Calu3 (cell line): ENCODE measurements around the gene TPP2. TPM values are rescaled to one million over a fixed set of nuclear protein-coding genes. Genes with fewer than 3 reads are reported as not detected.

ENCODE experiments used
- BruUV-seq: library from RNA; stranded (reverse); fragments of 400-500 nt; replicated peaks from 2 replicates; lab custom pipeline; 2021; lab: Mats Ljungman, UMichigan
- CTCF ChIA-PET: fragments of 300-600 bp; sonication (Branson Sonifier 250); formaldehyde crosslinking; loops from one replicate; lab custom pipeline; 2022; ENCODE audit warnings: antibody characterized with exemption; lab: Charles Lee
- DNase-seq: peaks from one replicate; pipeline ENCODE4 v3.0.0; 2022
- H3K27ac Mint-ChIP-seq: one replicate; pipeline ENCODE4 v1.8.0; 2022; ENCODE audit warnings: mixed read lengths; ENCODE audit not compliant: unreplicated experiment
- H3K27me3 Mint-ChIP-seq: one replicate; pipeline ENCODE4 v1.8.0; 2022; ENCODE audit warnings: mixed read lengths; ENCODE audit not compliant: unreplicated experiment
- H3K36me3 Mint-ChIP-seq: one replicate; pipeline ENCODE4 v1.8.0; 2022; ENCODE audit warnings: mild to moderate bottlenecking, moderate library complexity, mixed read lengths; ENCODE audit not compliant: insufficient read depth, unreplicated experiment
- H3K4me1 Mint-ChIP-seq: one replicate; pipeline ENCODE4 v1.8.0; 2022; ENCODE audit warnings: mild to moderate bottlenecking, low read depth, mixed read lengths; ENCODE audit not compliant: unreplicated experiment
- H3K4me3 Mint-ChIP-seq: one replicate; pipeline ENCODE4 v1.8.0; 2022; ENCODE audit warnings: mild to moderate bottlenecking, low read depth, moderate library complexity, mixed read lengths; ENCODE audit not compliant: unreplicated experiment
- H3K9me3 Mint-ChIP-seq: one replicate; pipeline ENCODE4 v1.8.0; 2022; ENCODE audit warnings: low read depth, mixed read lengths; ENCODE audit not compliant: unreplicated experiment
- intact Hi-C: fragments of 100-400 bp; cut with micrococcal nuclease; formaldehyde crosslinking; loops from one replicate; pipeline ENCODE4 v1.10.0; 2022; ENCODE audit not compliant: unreplicated experiment
- total RNA-seq: library from RNA; stranded (reverse); gene quantifications from 2 replicates; pipeline ENCODE4 v1.2.3, GENCODE V29; 2022
- TF ChIP-seq, protein P1 (sequence below): fragments of 200-600 bp; IDR thresholded peaks from one replicate; pipeline ENCODE4 v1.8.0; 2022; ENCODE audit warnings: antibody characterized with exemption; ENCODE audit not compliant: unreplicated experiment

Gene TPP2
- total RNA-seq, 1 experiment from 2014 or later: 17.3 TPM

GRCh38 chr13:102628559-102628958, 31.8 kb downstream of the TPP2 start:
- Mint-ChIP-seq H3K9me3 (no peaks in the 10 kb centered on the region), H3K27me3 (no peaks in the 10 kb centered on the region), H3K36me3 (peaks cover 10% of the 10 kb centered on the region), H3K4me1 (no peaks in the 10 kb centered on the region), H3K27ac (no peak overlapping the region), H3K4me3 (no peak overlapping the region)
- CTCF ChIA-PET: no interaction called here
- intact Hi-C loops: no loop called here
- DNase-seq: no peak
- TF ChIP-seq, protein P1, sequence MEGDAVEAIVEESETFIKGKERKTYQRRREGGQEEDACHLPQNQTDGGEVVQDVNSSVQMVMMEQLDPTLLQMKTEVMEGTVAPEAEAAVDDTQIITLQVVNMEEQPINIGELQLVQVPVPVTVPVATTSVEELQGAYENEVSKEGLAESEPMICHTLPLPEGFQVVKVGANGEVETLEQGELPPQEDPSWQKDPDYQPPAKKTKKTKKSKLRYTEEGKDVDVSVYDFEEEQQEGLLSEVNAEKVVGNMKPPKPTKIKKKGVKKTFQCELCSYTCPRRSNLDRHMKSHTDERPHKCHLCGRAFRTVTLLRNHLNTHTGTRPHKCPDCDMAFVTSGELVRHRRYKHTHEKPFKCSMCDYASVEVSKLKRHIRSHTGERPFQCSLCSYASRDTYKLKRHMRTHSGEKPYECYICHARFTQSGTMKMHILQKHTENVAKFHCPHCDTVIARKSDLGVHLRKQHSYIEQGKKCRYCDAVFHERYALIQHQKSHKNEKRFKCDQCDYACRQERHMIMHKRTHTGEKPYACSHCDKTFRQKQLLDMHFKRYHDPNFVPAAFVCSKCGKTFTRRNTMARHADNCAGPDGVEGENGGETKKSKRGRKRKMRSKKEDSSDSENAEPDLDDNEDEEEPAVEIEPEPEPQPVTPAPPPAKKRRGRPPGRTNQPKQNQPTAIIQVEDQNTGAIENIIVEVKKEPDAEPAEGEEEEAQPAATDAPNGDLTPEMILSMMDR: no peak
- no TSS peak for BruUV-seq

- CTCF ChIA-PET: no interaction called here
- intact Hi-C loops: no loop called here
- no peak for DNase-seq
- Mint-ChIP-seq H3K4me3 (no peak overlapping the region), H3K9me3 (no peaks in the 10 kb centered on the region), H3K4me1 (no peaks in the 10 kb centered on the region), H3K36me3 (peaks cover 17% of the 10 kb centered on the region), H3K27me3 (no peaks in the 10 kb centered on the region), H3K27ac (no peak overlapping the region)
- no TSS peak for BruUV-seq
- TF ChIP-seq, protein P1: no peak
Measured at GRCh38 chr13:102631198-102631597, 34.4 kb downstream of the TPP2 start.

DNA sequence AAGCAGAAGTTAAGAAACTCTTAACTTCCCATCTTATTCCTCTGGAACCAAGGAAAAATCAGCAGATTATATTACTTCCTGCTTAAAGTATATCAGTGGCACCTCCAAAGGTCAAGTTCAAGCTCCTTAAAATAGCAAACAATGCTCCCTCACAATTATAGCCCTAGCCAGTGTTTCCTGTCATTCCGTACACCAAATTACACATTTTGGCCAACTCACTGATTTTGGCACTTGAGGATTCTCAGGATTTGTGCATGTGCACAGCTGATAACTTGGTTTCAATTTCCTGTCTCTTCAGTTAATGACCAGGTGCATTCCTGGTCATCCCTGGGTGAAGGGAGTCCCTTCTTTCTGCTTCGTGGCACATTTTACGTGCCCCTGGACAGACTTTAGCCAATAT, 42.0 kb downstream of the TPP2 start:
- peaks cover 6% of the 10 kb centered on the region for H3K36me3 Mint-ChIP-seq
- no peak for DNase-seq
- CTCF ChIA-PET: no interaction called here
- TF ChIP-seq, protein P1: no peak
- H3K4me1 Mint-ChIP-seq: no peaks in the 10 kb centered on the region
- no peaks in the 10 kb centered on the region for H3K9me3 Mint-ChIP-seq
- intact Hi-C loops: no loop called here
- BruUV-seq: no TSS peak
- H3K4me3 Mint-ChIP-seq: no peak overlapping the region
- H3K27ac Mint-ChIP-seq: no peak overlapping the region
- H3K27me3 Mint-ChIP-seq: no peaks in the 10 kb centered on the region

DNA sequence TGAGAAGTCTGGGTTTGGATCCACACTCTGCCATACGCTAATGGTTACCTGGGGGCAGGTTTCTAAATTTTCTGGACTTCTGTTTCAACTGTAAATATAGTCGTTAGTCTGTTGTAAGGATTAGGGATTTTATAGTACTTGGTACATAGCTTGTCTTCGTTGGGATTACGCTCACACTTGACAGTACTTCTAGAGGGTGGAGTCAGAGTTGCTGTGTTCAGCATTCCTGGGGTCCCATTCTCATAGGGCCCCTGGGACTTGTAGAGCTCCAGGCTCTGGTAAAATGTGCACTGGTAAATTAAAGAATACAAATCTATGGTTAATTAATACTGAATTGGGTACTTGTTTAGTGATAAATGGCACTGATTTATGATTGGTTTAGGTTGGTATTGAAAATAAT, 45.2 kb downstream of the TPP2 start:
- Mint-ChIP-seq H3K36me3 (no peaks in the 10 kb centered on the region), H3K27ac (no peak overlapping the region), H3K4me1 (no peaks in the 10 kb centered on the region), H3K4me3 (no peak overlapping the region), H3K27me3 (no peaks in the 10 kb centered on the region), H3K9me3 (no peaks in the 10 kb centered on the region)
- CTCF ChIA-PET: interaction anchor here (1.6 kb wide), 1 partner anchor 13 kb away, joined by 3 read pairs; no protein-coding TSS in a partner anchor
- DNase-seq: no peak
- intact Hi-C loops: no loop called here
- BruUV-seq: no TSS peak
- TF ChIP-seq, protein P1: no peak
